ENCODE measurements around the gene PNMA8A.

The PNMA8A gene

DNA sequence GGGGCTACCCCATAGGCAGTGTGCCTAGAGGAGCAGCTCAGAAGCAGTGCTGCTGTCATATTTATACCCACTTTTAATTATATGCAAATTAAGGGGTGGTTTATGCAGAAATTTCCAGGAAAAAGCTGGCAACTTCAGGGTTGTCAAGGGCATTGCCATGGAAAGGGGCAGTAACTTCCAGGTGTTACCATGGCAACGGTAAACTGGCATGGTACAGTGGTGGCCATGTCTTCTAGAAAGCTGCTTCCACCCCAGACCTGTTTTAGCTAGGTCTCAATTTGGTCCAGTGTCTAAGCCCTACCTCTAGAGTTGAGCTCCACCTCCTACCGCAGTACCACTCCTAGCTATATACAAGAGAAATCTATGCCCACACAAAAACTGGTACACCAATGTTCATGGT, 11.3 kb downstream of the PNMA8A start:
- no peaks in the 10 kb centered on the region for H3K79me2 ChIP-seq (ENCODE audit: insufficient read depth, low read length)
- TF ChIP-seq, protein P1, sequence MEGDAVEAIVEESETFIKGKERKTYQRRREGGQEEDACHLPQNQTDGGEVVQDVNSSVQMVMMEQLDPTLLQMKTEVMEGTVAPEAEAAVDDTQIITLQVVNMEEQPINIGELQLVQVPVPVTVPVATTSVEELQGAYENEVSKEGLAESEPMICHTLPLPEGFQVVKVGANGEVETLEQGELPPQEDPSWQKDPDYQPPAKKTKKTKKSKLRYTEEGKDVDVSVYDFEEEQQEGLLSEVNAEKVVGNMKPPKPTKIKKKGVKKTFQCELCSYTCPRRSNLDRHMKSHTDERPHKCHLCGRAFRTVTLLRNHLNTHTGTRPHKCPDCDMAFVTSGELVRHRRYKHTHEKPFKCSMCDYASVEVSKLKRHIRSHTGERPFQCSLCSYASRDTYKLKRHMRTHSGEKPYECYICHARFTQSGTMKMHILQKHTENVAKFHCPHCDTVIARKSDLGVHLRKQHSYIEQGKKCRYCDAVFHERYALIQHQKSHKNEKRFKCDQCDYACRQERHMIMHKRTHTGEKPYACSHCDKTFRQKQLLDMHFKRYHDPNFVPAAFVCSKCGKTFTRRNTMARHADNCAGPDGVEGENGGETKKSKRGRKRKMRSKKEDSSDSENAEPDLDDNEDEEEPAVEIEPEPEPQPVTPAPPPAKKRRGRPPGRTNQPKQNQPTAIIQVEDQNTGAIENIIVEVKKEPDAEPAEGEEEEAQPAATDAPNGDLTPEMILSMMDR (conservative IDR thresholded peaks at IDR 0.05; ENCODE audit: low read length): no peak
- no peak for TF ChIP-seq EZH2phosphoT487 (IDR thresholded peaks at IDR 0.05; ENCODE audit: borderline replicate concordance)
- H3K4me2 ChIP-seq (ENCODE audit: low read depth, low read length, poor library complexity, severe bottlenecking): no peak overlapping the region
- H3F3A ChIP-seq (ENCODE audit: low read depth): no peaks in the 10 kb centered on the region
- H3K27me3 ChIP-seq (ENCODE audit: insufficient read depth, low read length, poor library complexity, severe bottlenecking): no peaks in the 10 kb centered on the region
- no peak overlapping the region for H3K9ac ChIP-seq (ENCODE audit: low read depth, low read length, poor library complexity, severe bottlenecking)
- H3K4me3 ChIP-seq (ENCODE audit: low read length, poor library complexity, severe bottlenecking): no peak overlapping the region
- no peaks in the 10 kb centered on the region for H3K9me2 ChIP-seq (replicated peaks; ENCODE audit: low read depth, low read length)
- H3K36me3 ChIP-seq (ENCODE audit: insufficient read depth, low read length): no peaks in the 10 kb centered on the region
- no peaks in the 10 kb centered on the region for H3K4me1 ChIP-seq (ENCODE audit: insufficient read depth, low read length, poor library complexity, severe bottlenecking)
- H2AFZ ChIP-seq (ENCODE audit: low read length): no peak overlapping the region
- H4K20me1 ChIP-seq (ENCODE audit: insufficient read depth, low read length, poor library complexity, severe bottlenecking): no peaks in the 10 kb centered on the region
- H3K9me3 ChIP-seq (ENCODE audit: insufficient read depth, low read depth, low read length): no peaks in the 10 kb centered on the region

DNA sequence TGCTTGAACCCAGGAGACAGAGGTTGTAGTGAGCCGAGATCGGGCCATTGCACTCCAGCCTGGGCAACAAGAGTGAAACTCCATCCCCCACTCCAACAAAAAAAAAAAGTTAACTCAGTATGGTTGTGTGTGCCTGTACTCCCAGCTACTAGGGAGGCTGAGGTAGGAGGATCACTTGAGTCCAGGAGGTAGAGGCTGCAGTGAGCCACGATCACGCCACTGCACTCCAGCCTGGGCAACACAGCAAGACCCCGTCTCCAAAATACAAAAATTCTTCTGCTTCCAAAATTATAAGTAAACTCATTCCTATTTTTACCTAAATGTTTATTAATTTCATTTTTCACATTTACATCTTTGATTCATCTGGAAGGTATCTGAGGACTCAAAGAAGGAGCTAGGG, 14.4 kb downstream of the PNMA8A start:
- Histone ChIP-seq H2AFZ (ENCODE audit: low read length) (no peak overlapping the region), H3K9me2 (replicated peaks; ENCODE audit: low read depth, low read length) (no peaks in the 10 kb centered on the region), H3F3A (ENCODE audit: low read depth) (no peaks in the 10 kb centered on the region), H3K36me3 (ENCODE audit: insufficient read depth, low read length) (no peaks in the 10 kb centered on the region), H3K27me3 (ENCODE audit: insufficient read depth, low read length, poor library complexity, severe bottlenecking) (no peaks in the 10 kb centered on the region), H3K4me1 (ENCODE audit: insufficient read depth, low read length, poor library complexity, severe bottlenecking) (no peaks in the 10 kb centered on the region), H3K9me3 (ENCODE audit: insufficient read depth, low read depth, low read length) (no peaks in the 10 kb centered on the region), H3K79me2 (ENCODE audit: insufficient read depth, low read length) (no peaks in the 10 kb centered on the region), H3K9ac (ENCODE audit: low read depth, low read length, poor library complexity, severe bottlenecking) (no peak overlapping the region), H3K4me2 (ENCODE audit: low read depth, low read length, poor library complexity, severe bottlenecking) (no peak overlapping the region), H3K4me3 (ENCODE audit: low read length, poor library complexity, severe bottlenecking) (no peak overlapping the region), H4K20me1 (ENCODE audit: insufficient read depth, low read length, poor library complexity, severe bottlenecking) (no peaks in the 10 kb centered on the region)
- TF ChIP-seq, protein P1 (conservative IDR thresholded peaks at IDR 0.05; ENCODE audit: low read length): no peak
- no peak for TF ChIP-seq EZH2phosphoT487 (IDR thresholded peaks at IDR 0.05; ENCODE audit: borderline replicate concordance)

DNA sequence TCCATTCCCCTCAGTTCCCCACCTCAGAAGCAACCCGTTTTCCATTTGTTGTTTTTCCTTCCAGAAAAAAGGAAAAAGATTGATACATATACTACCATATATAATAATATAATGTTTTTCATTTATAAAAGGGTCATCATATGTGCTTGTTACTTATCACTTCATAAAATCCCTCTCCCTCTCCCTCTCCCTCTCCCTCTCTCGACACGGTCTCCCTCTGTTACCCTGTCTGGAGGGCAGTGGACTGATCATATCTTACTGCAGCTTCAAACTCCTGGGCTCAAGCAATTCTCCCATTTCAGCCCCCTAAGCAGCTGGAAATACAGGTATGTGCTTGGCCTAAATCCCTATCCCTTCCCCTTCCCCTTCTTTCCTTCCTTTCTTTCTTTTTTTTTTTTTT, 17.1 kb downstream of the PNMA8A start:
- no peaks in the 10 kb centered on the region for H3K4me1 ChIP-seq (ENCODE audit: insufficient read depth, low read length, poor library complexity, severe bottlenecking)
- TF ChIP-seq EZH2phosphoT487 (IDR thresholded peaks at IDR 0.05; ENCODE audit: borderline replicate concordance): no peak
- TF ChIP-seq, protein P1 (conservative IDR thresholded peaks at IDR 0.05; ENCODE audit: low read length): no peak
- no peaks in the 10 kb centered on the region for H3K36me3 ChIP-seq (ENCODE audit: insufficient read depth, low read length)
- H3K79me2 ChIP-seq (ENCODE audit: insufficient read depth, low read length): no peaks in the 10 kb centered on the region
- no peaks in the 10 kb centered on the region for H4K20me1 ChIP-seq (ENCODE audit: insufficient read depth, low read length, poor library complexity, severe bottlenecking)
- no peaks in the 10 kb centered on the region for H3F3A ChIP-seq (ENCODE audit: low read depth)
- no peaks in the 10 kb centered on the region for H3K9me3 ChIP-seq (ENCODE audit: insufficient read depth, low read depth, low read length)
- no peak overlapping the region for H2AFZ ChIP-seq (ENCODE audit: low read length)
- H3K27me3 ChIP-seq (ENCODE audit: insufficient read depth, low read length, poor library complexity, severe bottlenecking): no peaks in the 10 kb centered on the region
- no peak overlapping the region for H3K4me3 ChIP-seq (ENCODE audit: low read length, poor library complexity, severe bottlenecking)
- no peaks in the 10 kb centered on the region for H3K9me2 ChIP-seq (replicated peaks; ENCODE audit: low read depth, low read length)
- H3K9ac ChIP-seq (ENCODE audit: low read depth, low read length, poor library complexity, severe bottlenecking): no peak overlapping the region
- no peak overlapping the region for H3K4me2 ChIP-seq (ENCODE audit: low read depth, low read length, poor library complexity, severe bottlenecking)
